ENCODE data around the gene ST8SIA5. TPM values are rescaled to one million over a fixed set of nuclear protein-coding genes. Genes with fewer than 3 reads are reported as not detected.

Gene ST8SIA5
- total RNA-seq, 1 experiment from 2014 or later: 0.54 TPM

DNA sequence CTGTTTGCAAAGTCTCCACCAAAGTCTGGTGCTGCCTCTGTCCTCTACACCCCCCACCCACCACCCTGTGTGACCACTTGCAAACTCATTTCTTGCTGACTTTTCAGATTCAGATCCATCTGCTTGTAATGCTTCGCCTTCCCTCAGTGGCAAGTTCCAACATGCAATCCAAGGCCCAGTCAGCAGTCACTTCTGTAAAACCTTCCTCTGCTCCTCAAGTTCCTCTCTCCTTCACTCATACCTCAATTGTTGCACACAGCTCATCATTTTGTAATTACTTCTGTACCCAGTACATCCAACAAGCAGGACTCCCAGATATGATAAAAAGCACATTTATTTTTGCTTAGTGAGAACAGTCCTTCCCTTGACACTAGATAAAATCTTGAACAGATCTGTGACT is 93.3 kb downstream of the ST8SIA5 start:
- Histone ChIP-seq H3K36me3 (ENCODE audit: control insufficient read depth in 1 of 2, insufficient read depth in 2 of 2, low read length in 2 of 2) (no peaks in the 10 kb centered on the region), H3K27me3 (ENCODE audit: insufficient read depth, low read length) (no peaks in the 10 kb centered on the region), H3K4me2 (ENCODE audit: low read length) (no peak overlapping the region), H3K27ac (ENCODE audit: low read depth, low read length) (no peak overlapping the region), H3K4me1 (ENCODE audit: control insufficient read depth in 1 of 2, insufficient read depth in 2 of 2, low read length in 2 of 2) (no peaks in the 10 kb centered on the region), H3K9me2 (ENCODE audit: insufficient read depth) (no peaks in the 10 kb centered on the region), H3K79me2 (ENCODE audit: insufficient read depth, low read length) (no peaks in the 10 kb centered on the region), H3K9me3 (ENCODE audit: control insufficient read depth in 1 of 2, insufficient read depth in 1 of 2, low read depth in 1 of 2, low read length in 2 of 2) (no peaks in the 10 kb centered on the region), H3K9ac (ENCODE audit: low read length) (no peak overlapping the region), H3K4me3 (replicated peaks in 1 of 2; ENCODE audit: low read depth in 1 of 2, low read length in 2 of 2) (no peak overlapping the region), H4K20me1 (ENCODE audit: insufficient read depth) (no peaks in the 10 kb centered on the region), H2AFZ (ENCODE audit: low read depth, low read length, poor library complexity, severe bottlenecking) (no peak overlapping the region)
- intact Hi-C loops (cut with micrococcal nuclease): no loop called here
- DNase-seq (ENCODE audit: low read depth, low spot score) (no peak), ATAC-seq (no peak)
- RAD21 ChIA-PET (ENCODE audit: low non-redundant PET in 1 of 2, low total read pairs in 2 of 2, uncharacterized antibody in 2 of 2, unreplicated experiment in 2 of 2): no interaction called here
- POLR2A ChIA-PET: no interaction called here
- CTCF ChIA-PET: no interaction called here
- TF ChIP-seq POLR2A (IDR thresholded peaks at IDR 0.05; ENCODE audit: borderline replicate concordance, extremely low read depth, insufficient read depth, insufficient read length): no peak
- no peak for TF ChIP-seq EGR1 (IDR thresholded peaks at IDR 0.05; ENCODE audit: low read depth)
- TF ChIP-seq JUND (IDR thresholded peaks at IDR 0.05): no peak
- TF ChIP-seq, protein P1, sequence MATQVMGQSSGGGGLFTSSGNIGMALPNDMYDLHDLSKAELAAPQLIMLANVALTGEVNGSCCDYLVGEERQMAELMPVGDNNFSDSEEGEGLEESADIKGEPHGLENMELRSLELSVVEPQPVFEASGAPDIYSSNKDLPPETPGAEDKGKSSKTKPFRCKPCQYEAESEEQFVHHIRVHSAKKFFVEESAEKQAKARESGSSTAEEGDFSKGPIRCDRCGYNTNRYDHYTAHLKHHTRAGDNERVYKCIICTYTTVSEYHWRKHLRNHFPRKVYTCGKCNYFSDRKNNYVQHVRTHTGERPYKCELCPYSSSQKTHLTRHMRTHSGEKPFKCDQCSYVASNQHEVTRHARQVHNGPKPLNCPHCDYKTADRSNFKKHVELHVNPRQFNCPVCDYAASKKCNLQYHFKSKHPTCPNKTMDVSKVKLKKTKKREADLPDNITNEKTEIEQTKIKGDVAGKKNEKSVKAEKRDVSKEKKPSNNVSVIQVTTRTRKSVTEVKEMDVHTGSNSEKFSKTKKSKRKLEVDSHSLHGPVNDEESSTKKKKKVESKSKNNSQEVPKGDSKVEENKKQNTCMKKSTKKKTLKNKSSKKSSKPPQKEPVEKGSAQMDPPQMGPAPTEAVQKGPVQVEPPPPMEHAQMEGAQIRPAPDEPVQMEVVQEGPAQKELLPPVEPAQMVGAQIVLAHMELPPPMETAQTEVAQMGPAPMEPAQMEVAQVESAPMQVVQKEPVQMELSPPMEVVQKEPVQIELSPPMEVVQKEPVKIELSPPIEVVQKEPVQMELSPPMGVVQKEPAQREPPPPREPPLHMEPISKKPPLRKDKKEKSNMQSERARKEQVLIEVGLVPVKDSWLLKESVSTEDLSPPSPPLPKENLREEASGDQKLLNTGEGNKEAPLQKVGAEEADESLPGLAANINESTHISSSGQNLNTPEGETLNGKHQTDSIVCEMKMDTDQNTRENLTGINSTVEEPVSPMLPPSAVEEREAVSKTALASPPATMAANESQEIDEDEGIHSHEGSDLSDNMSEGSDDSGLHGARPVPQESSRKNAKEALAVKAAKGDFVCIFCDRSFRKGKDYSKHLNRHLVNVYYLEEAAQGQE (IDR thresholded peaks at IDR 0.05; ENCODE audit: low read depth): no peak
- TF ChIP-seq EZH2 (IDR thresholded peaks at IDR 0.05): no peak
- no peak for TF ChIP-seq EZH2phosphoT487 (IDR thresholded peaks at IDR 0.05; ENCODE audit: borderline replicate concordance)
- no peak for TF ChIP-seq FOSL1 (IDR thresholded peaks at IDR 0.05; ENCODE audit: low read depth)
- BruUV-seq (replicated peaks): no TSS peak

Data from HCT116 (cell line).